RKO (cell line): ENCODE results near the gene RTF2.
"Not testable (repeated sequence)": the region's sequence is repeated elsewhere in the genome, so short reads cannot be mapped to it uniquely, and the experiment has no call there.

Experiments
- DNase-seq: peaks from one replicate; pipeline ENCODE4 v3.0.0-alpha.2; 2016; ENCODE audit warnings: low spot score

RTF2 gene

DNA sequence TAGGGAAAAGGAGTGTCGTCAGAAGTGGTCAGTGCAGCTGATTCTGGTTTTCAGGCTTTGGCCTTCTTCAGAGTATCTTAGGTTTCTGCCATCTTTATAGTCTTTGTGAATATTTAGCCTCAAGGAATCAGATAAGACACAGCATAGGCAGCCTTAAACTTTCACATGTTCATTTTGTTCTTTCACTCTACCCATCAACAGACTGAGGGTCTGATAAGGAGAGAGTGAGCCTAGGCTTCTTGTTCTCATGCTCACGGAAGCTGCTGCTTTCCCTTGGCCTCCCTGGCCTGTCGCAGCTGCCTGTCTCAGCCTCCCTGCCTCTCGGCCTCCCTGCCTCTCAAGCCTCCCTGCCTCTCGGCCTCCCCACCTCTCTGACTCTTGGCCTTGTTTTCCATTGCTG is 20.1 kb downstream of the RTF2 start:
- DNase-seq: no peak

- DNase-seq: no peak
These were observed 32.7 kb downstream of the RTF2 start for GRCh38 chr20:56501116-56501515.

DNA sequence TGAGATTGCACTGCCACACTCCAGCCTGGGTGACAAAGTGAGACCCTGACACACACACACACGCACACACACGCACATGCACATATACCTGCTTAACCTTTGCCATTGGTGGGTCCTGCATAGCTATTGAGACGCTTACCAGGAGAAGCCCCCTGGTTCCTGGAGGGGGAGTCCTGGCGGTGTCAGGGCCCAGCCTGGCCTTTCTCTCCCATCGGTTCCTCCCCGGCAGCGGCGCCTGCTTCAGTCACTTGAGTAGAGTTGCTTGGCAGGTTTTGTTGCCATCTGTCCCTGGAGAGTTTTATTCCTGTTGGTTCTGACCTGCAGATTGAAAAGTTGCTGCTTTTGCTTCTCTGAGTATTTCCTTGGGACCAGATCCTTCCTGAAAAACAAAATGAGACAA is 35.5 kb downstream of the RTF2 start:
- DNase-seq: no peak

DNA sequence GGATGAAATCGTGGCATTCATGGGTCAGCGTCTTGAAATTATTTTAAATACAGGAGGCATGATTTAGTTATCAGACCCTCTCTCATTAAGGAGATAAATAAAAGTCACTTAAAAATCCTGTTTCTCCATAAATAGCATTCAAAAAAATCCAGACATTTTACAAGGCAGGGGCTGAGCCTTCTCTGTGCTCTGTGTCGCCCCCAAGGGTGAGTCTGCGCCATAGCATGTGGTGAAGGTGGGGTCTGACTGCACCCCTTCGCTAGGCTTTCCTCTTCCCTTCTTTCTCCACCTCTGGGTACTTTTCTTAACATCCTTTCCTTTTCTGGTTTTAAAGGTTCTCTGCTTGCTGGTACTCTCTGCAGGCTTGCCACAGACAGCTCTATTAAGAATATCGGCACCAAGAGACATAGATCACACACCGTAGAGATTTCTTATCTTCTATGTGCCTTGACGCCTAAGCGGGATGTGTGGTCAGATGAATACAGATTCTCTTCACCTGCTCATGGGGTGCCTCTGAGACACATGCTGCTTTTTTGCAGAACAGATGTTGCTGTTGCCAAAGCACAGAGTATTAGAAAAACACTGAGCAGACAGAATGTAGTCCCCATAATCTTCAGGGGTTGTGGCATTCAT is 36.1 kb downstream of the RTF2 start:
- no peak for DNase-seq

DNA sequence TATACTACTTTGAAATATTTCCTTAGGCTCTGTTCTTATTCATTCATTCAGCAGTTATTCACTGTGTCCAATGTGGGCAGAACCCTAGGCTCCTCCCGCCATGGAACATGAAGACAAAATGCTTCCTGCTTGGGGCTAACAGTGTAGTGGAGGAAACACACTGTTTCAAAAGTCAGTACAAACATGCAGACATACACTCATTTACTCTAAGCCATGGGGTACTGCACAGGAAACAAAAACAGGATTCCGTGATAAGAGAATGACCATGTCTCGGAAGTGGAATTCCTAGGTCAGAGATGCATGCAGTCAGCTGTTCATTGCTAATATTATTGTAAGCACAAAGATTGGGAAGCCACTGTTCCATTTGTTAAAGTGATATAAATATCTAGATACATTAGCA is 37.7 kb downstream of the RTF2 start:
- no peak for DNase-seq

GRCh38 chr20:56511926-56512325 is 43.5 kb downstream of the RTF2 start:
- DNase-seq: no peak

DNA sequence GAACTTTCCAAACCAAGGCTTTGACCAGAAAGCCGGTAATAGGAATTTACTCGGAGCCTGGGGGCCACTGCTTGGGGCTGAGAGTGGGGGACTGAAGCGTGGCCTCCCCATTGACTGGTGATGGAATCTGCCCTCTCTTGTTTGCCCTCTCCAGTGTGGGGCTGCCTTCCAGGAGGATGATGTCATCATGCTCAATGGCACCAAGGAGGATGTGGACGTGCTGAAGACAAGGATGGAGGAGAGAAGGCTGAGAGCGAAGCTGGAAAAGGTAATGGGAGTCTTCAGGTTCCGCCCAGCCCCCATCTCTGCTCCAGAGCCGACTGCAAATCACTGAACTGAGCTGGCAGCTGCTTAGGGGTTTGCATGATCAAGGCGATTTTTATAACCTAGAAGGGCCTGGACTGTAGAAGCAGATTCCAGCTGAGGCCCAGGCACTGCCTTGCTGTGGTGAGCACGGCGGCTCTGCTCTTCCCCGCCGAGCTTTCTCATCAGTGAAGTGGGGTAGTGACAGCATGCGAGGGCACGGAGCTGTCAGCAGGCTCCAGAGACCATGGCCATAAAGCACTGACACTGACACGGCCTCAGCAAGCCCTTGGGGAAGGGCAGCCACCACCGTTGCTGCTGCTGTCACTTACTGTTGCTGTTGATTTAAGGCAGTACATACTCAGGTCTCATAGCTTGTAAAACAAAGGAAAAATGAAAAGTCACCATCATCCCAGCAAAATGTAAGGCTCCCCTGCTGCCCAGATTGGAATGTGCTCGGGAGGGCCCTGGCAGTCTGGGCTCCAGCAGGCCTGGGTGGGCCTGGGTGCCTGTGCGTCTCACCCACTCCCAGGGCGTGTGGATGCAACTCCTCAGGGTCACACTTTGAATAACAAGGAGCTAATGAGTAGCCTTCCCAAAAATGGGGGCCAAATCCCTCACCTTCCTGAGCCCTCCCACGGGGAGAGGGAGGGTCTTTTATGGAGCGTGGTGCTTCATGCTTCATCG is 45.0 kb downstream of the RTF2 start:
- no peak for DNase-seq

- DNase-seq: no peak
These were observed 48.2 kb downstream of the RTF2 start for GRCh38 chr20:56516631-56517030.

DNA sequence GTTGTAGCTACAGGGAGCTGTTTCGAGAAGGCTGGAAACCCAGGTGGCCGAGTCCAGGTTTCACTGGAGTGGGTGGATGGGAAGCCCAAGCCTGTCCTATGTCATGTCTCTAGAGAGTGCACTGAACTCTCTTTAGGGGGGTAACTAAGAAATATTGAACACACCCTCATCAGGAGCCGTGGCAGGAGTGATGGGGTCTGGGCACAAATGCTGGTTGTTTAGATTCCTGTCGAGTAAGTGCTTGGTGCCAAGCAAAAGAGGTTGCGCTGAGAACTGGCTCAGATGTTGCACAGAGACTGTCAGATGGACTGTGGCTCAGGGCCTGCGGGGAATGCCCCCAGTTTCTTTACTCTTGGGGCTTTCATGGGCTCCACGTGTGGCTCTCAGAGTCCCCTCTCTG is 48.8 kb downstream of the RTF2 start:
- no peak for DNase-seq

DNA sequence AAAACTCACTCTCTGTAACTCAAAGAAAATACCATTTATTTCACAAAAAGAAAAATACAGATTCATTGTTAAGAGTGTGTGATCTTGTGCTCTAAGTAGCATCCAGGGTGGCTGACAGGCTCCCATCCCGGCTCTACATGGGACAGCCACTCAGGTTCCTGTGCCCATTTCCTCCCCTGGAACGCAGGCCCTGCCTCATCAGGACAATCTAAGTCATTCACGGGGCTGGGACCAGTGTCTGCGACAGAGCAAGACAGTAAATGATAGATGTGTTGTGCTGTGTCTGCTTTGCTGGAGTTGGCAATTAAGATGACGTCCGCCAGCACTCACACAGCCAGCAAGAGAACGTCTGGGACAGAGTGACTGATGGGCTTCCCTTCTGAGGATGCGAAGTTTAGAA is 49.2 kb downstream of the RTF2 start:
- DNase-seq: no peak

DNA sequence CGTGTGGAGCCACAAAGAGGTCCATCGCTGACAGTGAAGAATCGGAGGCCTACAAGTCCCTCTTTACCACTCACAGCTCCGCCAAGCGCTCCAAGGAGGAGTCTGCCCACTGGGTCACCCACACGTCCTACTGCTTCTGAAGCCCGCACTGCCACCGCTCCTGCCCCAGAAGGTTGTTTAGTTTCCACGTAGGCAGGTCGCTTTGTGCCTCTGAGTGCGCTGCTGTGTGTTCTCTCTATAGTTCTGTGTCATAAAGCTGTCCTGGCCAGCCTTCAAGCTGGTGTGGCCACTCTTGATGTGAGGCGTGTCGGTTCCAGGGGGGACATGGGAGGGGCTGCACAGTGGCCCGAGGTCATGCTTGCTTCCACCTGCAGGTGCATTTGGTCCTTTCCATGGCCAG is 49.7 kb downstream of the RTF2 start:
- DNase-seq: no peak

DNA sequence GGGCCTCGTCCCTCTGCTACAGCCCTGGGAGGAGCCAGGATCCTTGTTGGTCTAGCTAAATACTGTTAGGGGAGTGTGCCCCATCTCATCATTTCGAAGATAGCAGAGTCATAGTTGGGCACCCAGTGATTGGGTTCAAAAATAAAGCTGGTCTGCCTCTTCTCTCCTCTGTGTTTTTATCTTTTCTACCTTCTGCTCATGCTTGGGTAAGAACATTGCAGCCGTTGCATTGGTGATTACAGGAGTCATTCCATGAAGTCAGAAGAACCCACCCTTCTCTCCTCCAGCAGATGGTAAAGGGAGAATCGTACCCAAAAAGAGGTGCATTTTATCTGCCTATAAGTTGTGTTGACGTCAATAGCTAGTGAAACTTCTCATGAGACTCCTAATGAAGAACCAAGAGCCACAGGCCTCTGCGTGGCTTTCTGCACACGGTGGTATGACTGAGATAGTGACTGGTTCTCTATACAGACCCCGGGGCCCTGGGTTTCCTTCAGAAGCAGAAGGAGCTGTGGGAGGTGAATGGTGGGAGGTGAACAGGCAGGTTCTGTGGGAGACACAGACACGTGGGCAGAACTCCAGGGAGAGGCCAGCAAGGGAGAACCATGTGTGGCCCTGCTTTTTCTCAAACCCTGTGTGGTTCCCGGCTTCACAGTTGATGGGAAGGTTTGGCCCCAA is 50.4 kb downstream of the RTF2 start:
- DNase-seq: no peak

DNA sequence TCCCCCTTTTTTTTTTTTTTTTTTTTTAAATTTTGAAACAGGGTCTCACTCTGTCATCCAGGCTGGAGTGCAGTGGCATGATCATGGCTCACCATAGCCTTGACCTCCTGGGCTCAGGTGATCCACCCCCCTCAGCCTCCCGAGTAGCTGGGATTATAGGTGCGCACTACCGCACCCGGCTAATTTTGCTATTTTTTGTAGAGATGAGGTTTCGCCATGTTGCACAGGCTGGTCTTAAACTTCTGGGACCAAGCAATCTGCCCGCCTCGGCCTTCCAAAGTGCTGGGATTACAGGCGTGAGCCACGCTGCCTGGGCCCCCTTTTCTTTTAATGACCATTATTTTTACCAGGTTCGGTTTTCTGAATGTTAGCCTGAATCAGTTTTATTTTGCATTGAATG is 51.1 kb downstream of the RTF2 start:
- no peak for DNase-seq

GRCh38 chr20:56520180-56520579 is 51.8 kb downstream of the RTF2 start:
- no peak for DNase-seq

DNA sequence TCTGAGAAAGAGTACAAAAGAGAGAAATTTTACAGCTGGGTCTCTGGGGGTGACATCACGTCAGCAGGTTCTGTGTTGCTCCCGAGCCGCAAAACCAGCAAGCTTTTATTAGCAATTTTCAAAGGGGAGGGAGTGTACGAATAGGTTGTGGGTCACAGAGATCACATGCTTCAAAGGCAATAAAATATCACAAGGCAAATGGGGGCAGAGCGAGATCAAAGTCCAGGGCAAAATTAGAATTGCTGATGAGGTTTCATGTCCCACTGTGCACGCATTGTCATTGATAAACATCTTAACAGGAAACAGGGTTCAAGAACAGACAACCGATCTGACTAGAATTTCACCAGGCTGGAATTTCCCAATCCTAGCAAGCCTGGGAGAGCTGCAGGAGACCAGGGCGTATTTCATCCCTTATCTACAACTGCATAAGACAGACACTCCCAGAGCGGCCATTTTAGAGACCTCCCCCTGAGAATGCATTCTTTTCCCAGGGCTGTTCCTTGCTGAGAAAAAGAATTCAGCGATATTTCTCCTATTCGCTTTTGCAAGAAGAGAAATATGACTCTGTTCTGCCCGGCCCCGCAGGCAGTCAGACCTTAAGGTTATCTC is 52.4 kb downstream of the RTF2 start:
- not testable (repeated sequence) for DNase-seq

DNA sequence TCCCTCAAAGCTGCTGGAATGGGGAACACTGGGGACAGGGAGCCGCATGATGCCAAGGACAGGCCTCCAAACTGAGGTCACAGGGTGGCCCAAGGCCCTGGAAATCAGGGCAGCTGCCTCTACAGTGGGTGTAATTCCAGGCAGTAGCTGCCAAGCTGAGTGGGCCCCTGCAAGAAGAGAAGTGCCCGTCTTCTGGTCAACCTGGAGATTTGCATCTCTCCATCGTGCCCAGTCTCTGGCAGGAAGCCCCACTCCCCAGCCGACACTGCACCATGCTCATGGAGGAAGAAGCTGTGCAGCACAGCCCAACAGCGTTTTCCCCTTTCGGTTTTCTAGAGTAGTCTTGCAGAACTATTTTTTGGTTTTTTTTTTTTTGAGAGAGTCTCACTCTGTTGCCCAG is 53.9 kb downstream of the RTF2 start:
- no peak for DNase-seq

GRCh38 chr20:56524444-56524843 is 56.0 kb downstream of the RTF2 start, which contains the start of gene FAM209A:
Gene FAM209A, plus strand, starts transcription at chr20:56524744. Its CDS starts 65 bp downstream, at chr20:56524809.
- DNase-seq: not testable (repeated sequence)

DNA sequence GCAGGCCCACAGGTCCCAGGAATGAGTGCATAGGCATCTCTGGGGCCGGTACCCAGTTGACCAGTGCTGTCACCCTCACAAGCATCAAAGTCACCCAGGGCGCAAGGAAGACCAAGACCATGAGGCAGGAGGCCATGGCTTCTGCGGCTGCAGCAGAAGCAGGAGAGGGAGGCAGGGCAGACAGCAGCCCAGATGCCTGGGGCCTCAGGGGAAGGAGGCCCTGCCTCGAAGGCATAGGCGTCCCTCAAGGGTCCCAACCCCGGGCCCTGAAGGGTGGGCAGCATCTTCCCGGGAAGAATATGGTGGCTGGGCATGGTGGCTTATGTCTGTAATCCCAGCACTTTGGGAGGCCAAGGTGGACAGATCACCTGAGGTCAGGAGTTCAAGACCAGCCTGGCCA is 59.1 kb downstream of the RTF2 start:
- DNase-seq: no peak

- DNase-seq: not testable (repeated sequence)
These were observed 64.5 kb downstream of the RTF2 start, which contains the start of gene FAM209B for GRCh38 chr20:56532946-56533345. Gene FAM209B, plus strand, starts transcription at chr20:56533246. Its CDS starts 96 bp downstream, at chr20:56533342.

DNA sequence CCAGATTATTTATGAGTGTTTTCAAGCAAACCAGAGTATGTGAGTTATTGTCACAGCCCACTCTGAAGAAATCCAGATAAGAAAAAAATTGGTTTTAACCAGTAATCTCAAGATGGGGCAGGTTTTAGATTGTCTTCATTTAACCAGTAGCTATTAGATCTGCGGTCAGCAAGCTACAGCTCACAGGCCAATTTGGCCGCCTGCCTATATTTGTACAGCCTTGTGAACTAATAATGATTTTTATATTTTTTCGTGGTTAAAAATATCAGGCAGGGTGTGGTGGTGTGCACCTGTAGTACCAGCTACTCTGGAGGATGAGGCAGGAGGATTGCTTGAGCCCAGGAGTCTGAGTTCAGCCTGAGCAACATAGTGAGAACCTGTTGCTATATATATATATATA is 69.6 kb downstream of the RTF2 start:
- DNase-seq: no peak

GRCh38 chr20:56540415-56540814 is 72.0 kb downstream of the RTF2 start:
- peak; percentile 59 for DNase-seq

- DNase-seq: no peak
These were observed 74.1 kb downstream of the RTF2 start for GRCh38 chr20:56542489-56543030.
